ENCODE results near the gene DDIT3.
"Not testable (repeated sequence)": the region's sequence is repeated elsewhere in the genome, so short reads cannot be mapped to it uniquely, and the experiment has no call there.

The DDIT3 gene

GRCh38 chr12:57520053-57520818 is at the start of gene DDIT3:
Gene DDIT3 (minus strand): TSS chr12:57520514. CDS start chr12:57517406, 3,108 bp downstream.
- Histone ChIP-seq H3K27me3 (replicated peaks; ENCODE audit: control insufficient read depth, insufficient read depth, low read length) (no peaks in the 10 kb centered on the region), H3K36me3 (ENCODE audit: control insufficient read depth, insufficient read depth, low read length) (peaks cover 22% of the 10 kb centered on the region), H3K4me3 (replicated peaks; ENCODE audit: low read depth, low read length) (peak within 1 kb of the TSS; percentile 95)
- no peak for TF ChIP-seq CTCF (IDR thresholded peaks at IDR 0.05; ENCODE audit: insufficient read depth, low read length, poor library complexity, severe bottlenecking)
- peak; percentile 99 for DNase-seq (ENCODE audit: extremely low read depth, insufficient read length)

- no peak for TF ChIP-seq CTCF (IDR thresholded peaks at IDR 0.05; ENCODE audit: insufficient read depth, low read length, poor library complexity, severe bottlenecking)
- no peak for DNase-seq (ENCODE audit: extremely low read depth, insufficient read length)
- no peak overlapping the region for H3K4me3 ChIP-seq (replicated peaks; ENCODE audit: low read depth, low read length)
- H3K36me3 ChIP-seq (ENCODE audit: control insufficient read depth, insufficient read depth, low read length): no peaks in the 10 kb centered on the region
- H3K27me3 ChIP-seq (replicated peaks; ENCODE audit: control insufficient read depth, insufficient read depth, low read length): no peaks in the 10 kb centered on the region
These were observed 49.5 kb upstream of the DDIT3 start for GRCh38 chr12:57569858-57570257.

GRCh38 chr12:57568838-57569237 is 48.5 kb upstream of the DDIT3 start:
- no peaks in the 10 kb centered on the region for H3K36me3 ChIP-seq (ENCODE audit: control insufficient read depth, insufficient read depth, low read length)
- no peaks in the 10 kb centered on the region for H3K27me3 ChIP-seq (replicated peaks; ENCODE audit: control insufficient read depth, insufficient read depth, low read length)
- DNase-seq (ENCODE audit: extremely low read depth, insufficient read length): no peak
- H3K4me3 ChIP-seq (replicated peaks; ENCODE audit: low read depth, low read length): no peak overlapping the region
- no peak for TF ChIP-seq CTCF (IDR thresholded peaks at IDR 0.05; ENCODE audit: insufficient read depth, low read length, poor library complexity, severe bottlenecking)

GRCh38 chr12:57564178-57564740 is 43.9 kb upstream of the DDIT3 start:
- no peaks in the 10 kb centered on the region for H3K36me3 ChIP-seq (ENCODE audit: control insufficient read depth, insufficient read depth, low read length)

GRCh38 chr12:57563358-57563757 is 43.0 kb upstream of the DDIT3 start:
- Histone ChIP-seq H3K36me3 (ENCODE audit: control insufficient read depth, insufficient read depth, low read length) (no peaks in the 10 kb centered on the region), H3K27me3 (replicated peaks; ENCODE audit: control insufficient read depth, insufficient read depth, low read length) (no peaks in the 10 kb centered on the region; the same call in 1 of the 2 replicates), H3K4me3 (replicated peaks; ENCODE audit: low read depth, low read length) (no peak overlapping the region)
- TF ChIP-seq CTCF (IDR thresholded peaks at IDR 0.05; ENCODE audit: insufficient read depth, low read length, poor library complexity, severe bottlenecking): no peak
- no peak for DNase-seq (ENCODE audit: extremely low read depth, insufficient read length)

More at GRCh38 chr12:57564178-57564740, 43.9 kb upstream of the DDIT3 start:
- Histone ChIP-seq H3K27me3 (replicated peaks; ENCODE audit: control insufficient read depth, insufficient read depth, low read length) (no peaks in the 10 kb centered on the region; the same call in 1 of the 2 replicates), H3K4me3 (replicated peaks; ENCODE audit: low read depth, low read length) (no peak overlapping the region)
- DNase-seq (ENCODE audit: extremely low read depth, insufficient read length): no peak
- TF ChIP-seq CTCF (IDR thresholded peaks at IDR 0.05; ENCODE audit: insufficient read depth, low read length, poor library complexity, severe bottlenecking): no peak

GRCh38 chr12:57561117-57561516 is 40.8 kb upstream of the DDIT3 start:
- H3K36me3 ChIP-seq (ENCODE audit: control insufficient read depth, insufficient read depth, low read length); H3K27me3 ChIP-seq (replicated peaks; ENCODE audit: control insufficient read depth, insufficient read depth, low read length); H3K4me3 ChIP-seq (replicated peaks; ENCODE audit: low read depth, low read length); DNase-seq (ENCODE audit: extremely low read depth, insufficient read length): not testable (repeated sequence)
